MCF 10A (cell line): ENCODE measurements around the gene MGAT4A. TPM values are rescaled to one million over a fixed set of nuclear protein-coding genes. Genes with fewer than 3 reads are reported as not detected.
A peak's percentile ranks its signal among the peaks of the same experiment; 100 is the strongest.

ENCODE experiments used
- BruUV-seq: library from RNA; stranded (reverse); fragments of 400-500 nt; replicated peaks from 2 replicates; lab custom pipeline; 2021; lab: Mats Ljungman, UMichigan
- CTCF ChIA-PET: fragments of 300-600 bp; sonication (Branson Sonifier 250); formaldehyde crosslinking; extraction: SDS; loops from one replicate; lab custom pipeline; 2021; ENCODE audit warnings: antibody characterized with exemption, inconsistent platforms; lab: Yijun Ruan, JAX
- POLR2A ChIA-PET: fragments of 300-600, 350-650 bp; sonication (Branson Sonifier 250); formaldehyde crosslinking; extraction: SDS; loops from one replicate; lab custom pipeline; 2020; ENCODE audit warnings: antibody characterized with exemption, inconsistent platforms; lab: Yijun Ruan, JAX
- DNase-seq: peaks from one replicate; pipeline ENCODE4 v3.0.0-alpha.2; 2018; ENCODE audit not compliant: unreplicated experiment
- H3K27ac Mint-ChIP-seq: one replicate; pipeline ENCODE4 v1.8.0; 2022; ENCODE audit warnings: mild to moderate bottlenecking, low read depth, mixed read lengths; ENCODE audit not compliant: unreplicated experiment
- H3K27me3 Mint-ChIP-seq: one replicate; pipeline ENCODE4 v1.8.0; 2022; ENCODE audit warnings: mixed read lengths; ENCODE audit not compliant: insufficient read depth, unreplicated experiment
- H3K36me3 Mint-ChIP-seq: one replicate; pipeline ENCODE4 v1.8.0; 2022; ENCODE audit warnings: mild to moderate bottlenecking, moderate library complexity, mixed read lengths; ENCODE audit not compliant: insufficient read depth, unreplicated experiment
- H3K4me1 Mint-ChIP-seq: one replicate; pipeline ENCODE4 v1.8.0; 2022; ENCODE audit warnings: mixed read lengths; ENCODE audit not compliant: insufficient read depth, unreplicated experiment
- H3K4me3 Mint-ChIP-seq: one replicate; pipeline ENCODE4 v1.8.0; 2022; ENCODE audit warnings: mild to moderate bottlenecking, moderate library complexity, mixed read lengths; ENCODE audit not compliant: unreplicated experiment
- H3K9me3 Mint-ChIP-seq: one replicate; pipeline ENCODE4 v1.8.0; 2022; ENCODE audit warnings: mixed read lengths; ENCODE audit not compliant: unreplicated experiment
- intact Hi-C: fragments of 100-400 bp; cut with micrococcal nuclease; formaldehyde crosslinking; loops from 2 replicates; pipeline ENCODE4 v1.14.1; 2022
- total RNA-seq: library from RNA; stranded (reverse); gene quantifications from 2 replicates; pipeline ENCODE4 v1.2.3, GENCODE V29; 2022
- TF ChIP-seq, protein P1 (sequence below): fragments of 200-600 bp; IDR thresholded peaks from one replicate; pipeline ENCODE4 v1.8.0; 2022; ENCODE audit warnings: antibody characterized with exemption, mild to moderate bottlenecking; ENCODE audit not compliant: unreplicated experiment

Gene MGAT4A
- total RNA-seq, 1 experiment from 2014 or later = 3.7 TPM

DNA sequence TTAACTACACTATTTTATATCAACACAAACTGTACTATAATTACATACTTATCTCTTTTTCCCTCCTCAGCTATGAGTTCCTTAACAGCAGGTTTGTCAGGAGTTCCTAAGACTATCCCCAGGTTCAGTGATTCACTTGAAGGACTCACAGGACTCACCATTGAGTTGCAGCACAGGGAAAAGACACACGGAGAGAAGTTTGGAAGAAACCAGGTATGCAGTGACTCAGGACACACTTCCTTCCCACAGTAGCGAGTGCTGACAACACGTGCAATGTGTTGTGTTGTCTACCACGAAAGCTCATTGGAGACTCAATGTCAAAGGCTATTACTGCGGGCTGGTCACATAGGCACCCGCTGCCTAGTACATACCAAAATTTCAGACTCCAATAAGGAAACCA is 32.0 kb downstream of the MGAT4A start:
- H3K27me3 Mint-ChIP-seq = no peaks in the 10 kb centered on the region
- H3K4me1 Mint-ChIP-seq = peaks cover 7% of the 10 kb centered on the region
- peaks cover 6% of the 10 kb centered on the region for H3K36me3 Mint-ChIP-seq
- ChIA-PET CTCF (interaction anchor here (0.6 kb wide), 1 partner anchor 402 kb away, joined by 3 read pairs; no protein-coding TSS in a partner anchor), POLR2A (interaction anchor here (0.7 to 1.4 kb wide), 3 partner anchors 11 to 24 kb away, joined by 3 read pairs; no protein-coding TSS in a partner anchor)
- DNase-seq = peak; percentile 2
- no peaks in the 10 kb centered on the region for H3K9me3 Mint-ChIP-seq
- BruUV-seq = no TSS peak
- TF ChIP-seq, protein P1, sequence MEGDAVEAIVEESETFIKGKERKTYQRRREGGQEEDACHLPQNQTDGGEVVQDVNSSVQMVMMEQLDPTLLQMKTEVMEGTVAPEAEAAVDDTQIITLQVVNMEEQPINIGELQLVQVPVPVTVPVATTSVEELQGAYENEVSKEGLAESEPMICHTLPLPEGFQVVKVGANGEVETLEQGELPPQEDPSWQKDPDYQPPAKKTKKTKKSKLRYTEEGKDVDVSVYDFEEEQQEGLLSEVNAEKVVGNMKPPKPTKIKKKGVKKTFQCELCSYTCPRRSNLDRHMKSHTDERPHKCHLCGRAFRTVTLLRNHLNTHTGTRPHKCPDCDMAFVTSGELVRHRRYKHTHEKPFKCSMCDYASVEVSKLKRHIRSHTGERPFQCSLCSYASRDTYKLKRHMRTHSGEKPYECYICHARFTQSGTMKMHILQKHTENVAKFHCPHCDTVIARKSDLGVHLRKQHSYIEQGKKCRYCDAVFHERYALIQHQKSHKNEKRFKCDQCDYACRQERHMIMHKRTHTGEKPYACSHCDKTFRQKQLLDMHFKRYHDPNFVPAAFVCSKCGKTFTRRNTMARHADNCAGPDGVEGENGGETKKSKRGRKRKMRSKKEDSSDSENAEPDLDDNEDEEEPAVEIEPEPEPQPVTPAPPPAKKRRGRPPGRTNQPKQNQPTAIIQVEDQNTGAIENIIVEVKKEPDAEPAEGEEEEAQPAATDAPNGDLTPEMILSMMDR = no peak
- no peak overlapping the region for H3K4me3 Mint-ChIP-seq
- intact Hi-C loops = no loop called here
- no peak overlapping the region for H3K27ac Mint-ChIP-seq

DNA sequence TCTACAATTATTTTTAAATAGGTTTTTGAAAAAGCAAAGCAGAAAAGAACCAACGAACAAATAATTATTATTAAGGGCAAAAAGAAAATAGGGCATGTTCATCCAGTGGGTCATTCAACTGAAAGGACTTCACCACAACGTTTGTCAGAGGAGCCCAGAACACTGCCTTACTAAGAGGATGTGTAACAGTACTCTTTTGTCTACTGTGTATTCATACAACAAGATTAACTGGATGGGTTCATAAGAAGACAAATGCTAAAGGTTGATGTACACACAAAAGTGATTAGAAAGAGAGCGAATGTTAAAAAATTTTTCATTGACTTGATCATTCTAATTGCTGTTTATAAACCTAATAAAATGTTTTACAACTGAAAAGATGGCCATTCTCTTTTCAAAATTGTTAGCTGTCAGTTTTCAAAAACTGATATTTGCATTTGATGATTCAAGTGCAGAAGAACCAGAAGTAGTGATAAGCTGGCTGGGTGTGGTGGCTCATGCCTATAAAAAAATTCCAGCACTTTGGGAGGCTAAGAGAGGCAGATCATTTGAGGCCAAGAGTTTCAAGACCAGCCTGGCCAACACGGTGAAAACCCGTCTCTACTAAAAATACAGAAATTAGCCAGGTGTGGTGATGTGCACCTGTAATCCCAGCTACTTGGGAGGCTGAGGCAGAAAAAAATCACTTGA is 33.1 kb downstream of the MGAT4A start:
- Mint-ChIP-seq H3K36me3 (peaks cover 6% of the 10 kb centered on the region), H3K9me3 (no peaks in the 10 kb centered on the region), H3K27ac (no peak overlapping the region), H3K4me3 (no peak overlapping the region), H3K27me3 (no peaks in the 10 kb centered on the region), H3K4me1 (peaks cover 7% of the 10 kb centered on the region)
- no peak for DNase-seq
- no TSS peak for BruUV-seq
- ChIA-PET POLR2A (interaction anchor here (1.2 to 1.4 kb wide), 2 partner anchors 12 to 15 kb away, joined by 3 read pairs; no protein-coding TSS in a partner anchor), CTCF (no interaction called here)
- TF ChIP-seq, protein P1 = no peak
- intact Hi-C loops = no loop called here

DNA sequence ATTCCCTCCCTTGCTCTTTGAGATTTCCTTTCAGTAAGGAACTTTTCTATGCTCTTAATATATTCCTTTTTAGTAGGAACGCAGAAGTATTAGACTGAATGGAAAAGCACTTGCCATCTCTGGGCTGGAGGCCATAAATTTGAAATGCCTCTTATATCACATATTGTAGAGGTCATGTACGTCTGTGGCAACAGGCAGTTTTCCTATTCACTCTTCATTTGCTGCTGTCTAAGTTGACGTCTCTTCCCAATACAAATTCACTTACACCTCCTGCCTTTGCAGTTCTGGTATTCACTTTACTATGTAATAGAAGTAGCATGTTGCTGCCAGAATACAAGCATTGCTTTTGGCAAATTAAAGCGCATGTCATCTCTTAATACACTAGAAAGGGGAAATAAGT is 34.7 kb downstream of the MGAT4A start:
- POLR2A ChIA-PET = no interaction called here
- Mint-ChIP-seq H3K27me3 (no peaks in the 10 kb centered on the region), H3K4me1 (peaks cover 4% of the 10 kb centered on the region), H3K27ac (no peak overlapping the region), H3K4me3 (no peak overlapping the region), H3K36me3 (peaks cover 4% of the 10 kb centered on the region), H3K9me3 (no peaks in the 10 kb centered on the region)
- CTCF ChIA-PET = interaction anchor here (0.7 kb wide), 1 partner anchor 230 kb away, joined by 3 read pairs; no protein-coding TSS in a partner anchor
- BruUV-seq = no TSS peak
- DNase-seq = no peak
- intact Hi-C loops = no loop called here
- TF ChIP-seq, protein P1 = no peak

DNA sequence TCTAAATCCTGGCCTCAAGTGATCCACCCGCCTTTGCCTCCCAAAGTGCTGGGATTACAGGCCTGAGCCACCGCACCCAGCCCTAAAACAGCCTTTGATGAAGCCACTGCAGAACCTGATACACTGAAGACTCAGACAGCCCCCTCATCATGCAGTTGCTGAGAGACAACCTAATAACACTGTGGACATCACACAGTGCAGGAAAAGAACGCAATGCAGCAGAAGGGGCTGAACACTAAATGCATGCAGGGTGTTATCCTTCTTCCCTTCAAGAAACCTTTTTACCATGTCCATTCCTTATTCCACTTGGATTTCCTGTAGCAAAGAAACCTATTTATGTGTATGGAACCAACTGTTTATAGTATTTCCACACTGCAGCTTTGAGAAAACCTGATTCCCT is 35.7 kb downstream of the MGAT4A start:
- Mint-ChIP-seq H3K9me3 (no peaks in the 10 kb centered on the region), H3K4me1 (no peaks in the 10 kb centered on the region), H3K36me3 (no peaks in the 10 kb centered on the region), H3K4me3 (no peak overlapping the region), H3K27ac (no peak overlapping the region), H3K27me3 (no peaks in the 10 kb centered on the region)
- TF ChIP-seq, protein P1 = no peak
- POLR2A ChIA-PET = no interaction called here
- DNase-seq = no peak
- intact Hi-C loops = no loop called here
- CTCF ChIA-PET = interaction anchor here (1.2 kb wide), 1 partner anchor 14 kb away, joined by 3 read pairs; no protein-coding TSS in a partner anchor
- no TSS peak for BruUV-seq
